Hematopoietic multipotent progenitor cell treated with erythropoietin and hydrocortisone succinate and interleukin-3 and kit ligand, for 6 days (in vitro differentiated cells): ENCODE data around the gene ARL8B.
"Not testable (repeated sequence)": the region's sequence is repeated elsewhere in the genome, so short reads cannot be mapped to it uniquely, and the experiment has no call there.

ENCODE experiments used
- DNase-seq: peaks from one replicate; pipeline ENCODE4 v3.0.0-alpha.2; 2015

ARL8B gene

DNA sequence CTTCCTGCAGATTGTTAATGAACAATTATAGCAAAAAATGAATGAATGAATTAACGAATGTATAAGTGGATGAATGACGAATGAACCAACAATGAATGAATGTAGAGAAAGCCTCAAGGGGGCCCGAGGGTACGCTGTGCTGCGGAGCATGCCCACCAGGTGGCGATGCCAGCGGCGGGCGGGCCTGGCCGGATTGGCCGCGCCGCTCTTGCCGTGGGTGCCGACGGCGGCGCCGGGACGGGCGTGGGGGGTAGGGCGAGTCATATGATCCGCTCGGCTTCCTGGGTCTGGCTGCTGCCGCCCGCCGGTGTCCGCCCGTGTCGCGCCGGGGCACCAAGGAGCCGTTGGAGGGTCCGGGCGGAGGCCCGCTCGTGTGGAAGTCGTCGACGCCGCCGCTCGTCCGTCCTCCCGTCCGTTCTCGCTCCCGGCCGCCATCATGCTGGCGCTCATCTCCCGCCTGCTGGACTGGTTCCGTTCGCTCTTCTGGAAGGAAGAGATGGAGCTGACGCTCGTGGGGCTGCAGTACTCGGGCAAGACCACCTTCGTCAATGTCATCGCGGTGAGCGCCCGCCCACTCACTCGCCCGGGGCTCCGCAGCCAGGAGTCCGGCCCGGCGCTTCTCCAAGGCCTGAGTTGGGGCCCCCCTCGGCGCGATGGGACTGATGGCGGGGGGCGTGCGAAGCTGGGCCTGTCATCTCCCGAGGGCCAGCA is at the start of gene ARL8B:
TSS of gene ARL8B (plus strand) at position 263 of the 711 bp plus-strand sequence. CDS start at position 437, 174 bp downstream.
- peak; percentile 92 for DNase-seq

- DNase-seq = no peak
These were observed 48.6 kb upstream of the ARL8B start for GRCh38 chr3:5073374-5074085.

GRCh38 chr3:5078151-5078550 is 43.9 kb upstream of the ARL8B start:
- DNase-seq = no peak

- DNase-seq = no peak
These were observed 42.3 kb upstream of the ARL8B start for GRCh38 chr3:5079761-5080160.

GRCh38 chr3:5080779-5081550 is 41.1 kb upstream of the ARL8B start:
- DNase-seq = no peak

DNA sequence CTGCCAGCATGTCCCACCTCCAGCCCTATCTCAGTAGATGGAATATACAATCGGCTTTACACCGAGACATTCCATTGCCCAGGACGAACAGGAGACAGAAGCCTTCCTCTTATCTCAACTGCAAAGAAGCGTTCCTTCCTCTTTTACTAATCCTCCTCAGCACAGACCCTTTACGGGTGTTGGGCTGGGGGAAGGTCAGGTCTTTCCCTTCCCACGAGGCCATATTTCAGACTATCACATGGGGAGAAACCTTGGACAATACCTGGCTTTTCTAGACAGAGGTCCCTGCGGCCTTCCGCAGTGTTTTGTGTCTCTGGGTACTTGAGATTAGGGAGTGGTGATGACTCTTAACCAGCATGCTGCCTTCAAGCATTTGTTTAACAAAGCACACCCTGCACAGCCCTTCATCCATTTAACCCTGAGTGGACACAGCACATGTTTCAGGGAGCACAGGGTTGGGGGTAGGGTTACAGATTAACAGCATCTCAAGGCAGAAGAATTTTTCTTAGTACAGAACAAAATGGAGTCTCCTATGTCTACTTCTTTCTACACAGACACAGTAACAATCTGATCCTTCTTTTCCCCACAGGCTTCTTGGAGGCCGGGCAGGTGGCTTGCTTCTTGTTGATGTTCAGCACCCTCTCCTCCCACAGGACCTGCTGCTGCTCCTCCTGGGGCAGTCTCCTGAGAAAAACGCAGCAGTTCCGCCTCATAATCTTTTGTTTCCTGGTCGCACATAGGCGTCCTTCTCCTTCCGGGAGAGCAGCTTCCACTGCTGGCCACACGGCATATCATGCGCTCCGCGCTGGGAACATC is 39.9 kb upstream of the ARL8B start:
- peak; percentile 25 for DNase-seq

DNA sequence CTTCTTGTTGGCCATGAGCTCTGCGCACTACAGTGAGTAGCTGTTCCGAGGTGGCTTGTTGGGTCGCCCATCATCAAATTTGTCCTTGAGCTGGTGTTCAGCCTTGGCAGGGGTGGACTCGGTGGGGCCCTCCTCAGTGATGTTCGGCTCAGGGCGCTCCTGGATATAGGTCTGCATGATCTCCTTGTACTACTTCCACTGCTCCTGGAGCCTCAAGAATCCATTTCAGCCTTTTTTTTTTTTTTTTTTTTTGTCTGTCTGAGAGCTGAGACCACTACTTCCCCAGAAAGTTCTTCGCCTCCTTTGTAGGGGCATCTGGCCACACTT is 39.3 kb upstream of the ARL8B start:
- DNase-seq = no peak

- no peak for DNase-seq
These were observed 37.9 kb upstream of the ARL8B start for GRCh38 chr3:5084224-5084623.

DNA sequence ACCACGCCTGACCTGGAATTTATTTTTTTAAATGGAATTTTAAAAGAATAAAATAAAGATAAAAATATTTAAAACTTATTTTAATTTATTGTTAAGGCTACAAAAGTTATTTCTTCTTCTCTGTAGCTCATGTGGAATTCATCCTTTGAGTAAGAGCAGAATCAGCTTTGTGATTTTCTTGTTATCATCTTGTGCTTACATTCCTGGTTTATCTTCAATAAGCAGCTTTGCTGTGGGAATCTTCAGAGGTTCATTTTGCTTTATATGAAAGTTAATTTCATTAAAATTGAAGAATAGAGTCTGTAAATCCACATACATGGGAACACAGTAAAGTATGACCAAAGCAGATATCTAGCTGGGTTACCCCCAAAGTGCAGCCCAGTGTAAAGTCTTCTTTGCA is 35.4 kb upstream of the ARL8B start:
- DNase-seq = no peak

GRCh38 chr3:5087209-5087608 is 34.9 kb upstream of the ARL8B start:
- DNase-seq = no peak

GRCh38 chr3:5090197-5090596 is 31.9 kb upstream of the ARL8B start:
- DNase-seq = no peak

DNA sequence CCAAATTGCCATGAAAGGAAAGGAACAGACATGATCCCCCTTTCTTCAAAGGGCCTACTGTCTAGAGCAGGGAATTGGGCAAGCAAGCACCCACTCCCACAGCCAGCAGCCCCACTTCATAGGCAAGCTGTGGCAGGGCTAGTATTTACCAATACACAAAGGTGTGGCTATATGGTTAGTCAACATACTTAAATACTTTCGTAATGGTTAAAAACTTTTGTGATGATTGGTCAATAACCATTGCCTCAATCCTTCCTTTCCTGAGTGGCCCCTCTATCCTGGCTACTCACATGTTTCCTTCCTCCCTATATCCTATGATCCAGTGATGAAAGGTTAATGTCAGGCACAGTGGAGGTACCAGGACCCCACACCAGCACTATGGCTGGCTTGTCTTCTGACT is 30.1 kb upstream of the ARL8B start:
- DNase-seq = no peak

DNA sequence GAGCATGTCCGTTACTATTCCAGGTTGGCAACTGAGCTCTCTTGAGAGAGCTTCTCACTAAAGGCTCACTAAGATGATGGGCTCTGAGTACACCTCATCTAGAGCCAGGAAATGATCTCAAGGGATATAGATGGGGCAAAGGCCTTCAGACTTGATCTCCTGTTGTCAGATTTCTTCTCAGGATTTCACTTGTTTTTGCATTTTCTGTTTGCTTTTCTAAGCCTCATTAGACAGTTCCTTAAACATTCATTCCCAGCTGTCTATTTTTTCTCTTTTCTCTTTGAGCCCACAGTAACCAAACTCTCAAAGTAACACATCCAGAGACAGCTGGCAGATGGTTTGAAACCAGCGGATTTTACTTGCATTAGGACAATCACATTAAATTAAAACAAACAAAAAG is 28.4 kb upstream of the ARL8B start:
- no peak for DNase-seq

DNA sequence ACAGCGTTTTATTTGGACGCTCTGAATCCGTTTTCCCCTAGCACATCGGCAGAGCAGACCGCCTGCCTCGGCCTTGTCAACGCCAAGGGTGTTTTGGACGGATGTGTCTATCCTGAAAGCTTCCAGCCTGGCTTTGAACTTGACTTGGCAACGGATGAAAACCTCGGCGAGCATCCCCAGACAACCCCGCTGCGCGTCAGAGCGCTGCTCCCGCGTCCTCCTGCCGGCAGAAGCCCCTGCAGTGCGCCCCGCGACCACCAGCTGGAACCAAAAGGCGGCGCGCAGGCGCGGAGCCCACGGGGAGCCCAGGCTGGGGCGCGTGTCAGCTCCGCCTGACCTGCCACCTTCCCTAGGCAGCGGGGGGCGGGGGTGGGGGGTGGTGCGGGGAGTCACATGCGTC is 26.2 kb upstream of the ARL8B start:
- DNase-seq = peak; percentile 16

- DNase-seq = no peak
These were observed 25.6 kb upstream of the ARL8B start for GRCh38 chr3:5096336-5097008.

GRCh38 chr3:5098346-5098745 is 23.7 kb upstream of the ARL8B start:
- DNase-seq = no peak

DNA sequence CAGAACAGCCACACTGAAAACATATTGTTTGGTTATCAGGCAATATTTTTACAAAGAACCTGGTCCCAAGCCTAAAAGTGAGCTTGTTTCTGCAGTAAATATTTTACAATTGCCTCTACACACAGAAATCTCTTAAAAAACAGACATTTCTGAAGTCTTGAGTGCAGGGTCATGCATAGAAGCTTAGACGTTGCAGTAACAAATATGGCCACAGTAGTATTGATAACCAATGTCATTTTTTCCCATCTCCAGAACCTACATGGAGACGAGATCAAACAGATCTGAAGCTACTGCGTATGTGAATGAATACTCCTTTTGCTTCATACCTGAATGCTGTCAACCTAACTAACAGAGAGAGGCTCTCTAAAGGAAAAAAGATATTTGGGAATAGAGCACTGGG is 19.6 kb upstream of the ARL8B start:
- no peak for DNase-seq

DNA sequence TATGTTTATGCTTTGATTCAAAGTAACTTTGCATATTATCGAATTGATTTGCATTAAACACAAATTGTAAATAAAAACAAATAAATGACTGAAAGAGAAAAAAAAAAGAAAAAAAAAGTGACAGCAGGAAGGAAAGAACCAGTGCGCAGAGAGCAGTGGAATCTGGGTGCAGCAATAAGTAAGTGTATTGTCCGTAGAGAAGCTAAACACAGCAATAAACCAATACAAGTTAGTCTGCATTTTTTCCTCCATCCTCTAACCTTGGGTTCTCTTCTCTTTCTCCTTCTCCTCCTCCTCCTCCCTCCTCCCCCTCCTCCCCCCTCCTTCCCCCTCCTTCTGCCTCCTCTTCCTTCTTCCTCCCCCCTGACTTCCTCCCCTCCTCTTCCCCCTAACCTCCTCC is 18.3 kb upstream of the ARL8B start:
- DNase-seq = no peak

DNA sequence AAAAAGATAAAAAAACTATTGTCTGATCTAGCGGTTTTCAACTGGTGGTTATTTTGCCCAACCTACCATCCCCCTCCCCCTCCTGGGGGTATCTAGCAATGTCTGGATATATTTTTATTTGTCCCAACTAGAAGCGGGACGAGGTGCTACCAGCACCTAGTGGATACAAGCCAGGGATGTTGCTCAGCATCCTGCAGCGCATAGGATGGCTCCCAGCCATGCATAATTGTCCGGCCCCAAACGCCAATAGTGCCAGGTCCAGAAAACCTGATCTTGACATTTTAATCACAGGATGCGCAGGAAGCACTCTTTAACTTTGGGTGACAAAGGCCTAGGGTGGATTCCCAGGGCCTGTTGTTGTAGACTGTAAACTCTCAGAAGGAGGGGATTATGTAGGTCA is 17.0 kb upstream of the ARL8B start:
- no peak for DNase-seq

DNA sequence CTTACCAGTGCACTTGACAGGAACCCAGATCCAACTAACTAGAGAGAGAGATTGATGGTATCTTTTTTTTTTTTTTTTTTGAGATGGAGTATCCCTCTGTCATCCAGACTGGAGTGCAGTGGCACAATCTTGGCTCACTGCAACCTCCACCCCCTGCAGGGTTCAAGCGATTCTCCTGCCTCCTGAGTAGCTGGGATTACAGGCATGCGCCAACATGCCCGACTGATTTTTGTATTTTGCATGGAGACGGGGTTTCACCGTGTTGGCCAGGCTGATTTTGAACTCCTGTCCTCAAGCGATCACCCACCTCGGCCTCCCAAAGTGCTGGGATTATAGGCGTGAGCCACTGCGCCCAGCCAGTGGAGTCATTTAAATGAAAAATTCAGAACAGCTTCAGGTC is 15.7 kb upstream of the ARL8B start:
- not testable (repeated sequence) for DNase-seq

GRCh38 chr3:5106933-5107334 is 15.2 kb upstream of the ARL8B start:
- DNase-seq = not testable (repeated sequence)

GRCh38 chr3:5110337-5110736 is 11.8 kb upstream of the ARL8B start:
- no peak for DNase-seq

DNA sequence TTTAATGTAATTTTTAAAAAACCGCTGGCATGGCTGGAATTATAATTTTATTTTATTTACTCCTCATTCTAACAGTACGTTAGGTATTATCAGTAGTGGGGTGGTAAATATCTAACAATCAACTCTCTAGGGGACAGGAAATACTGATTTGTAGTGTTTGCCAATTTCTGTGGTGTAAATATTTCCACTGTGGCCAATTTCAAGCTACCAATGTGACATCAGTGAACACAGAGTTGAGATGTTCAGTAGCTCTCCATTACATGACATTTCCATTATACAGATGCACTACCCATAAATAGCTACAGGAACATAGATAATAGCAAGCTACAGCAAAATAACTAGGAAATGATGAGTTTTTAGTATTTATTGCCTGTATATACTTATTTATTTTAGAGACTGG is 10.0 kb upstream of the ARL8B start:
- peak; percentile 29 for DNase-seq
